Measurements from ENCODE around the gene INVS.
"Not testable (repeated sequence)": the region's sequence is repeated elsewhere in the genome, so short reads cannot be mapped to it uniquely, and the experiment has no call there.

The INVS gene

DNA sequence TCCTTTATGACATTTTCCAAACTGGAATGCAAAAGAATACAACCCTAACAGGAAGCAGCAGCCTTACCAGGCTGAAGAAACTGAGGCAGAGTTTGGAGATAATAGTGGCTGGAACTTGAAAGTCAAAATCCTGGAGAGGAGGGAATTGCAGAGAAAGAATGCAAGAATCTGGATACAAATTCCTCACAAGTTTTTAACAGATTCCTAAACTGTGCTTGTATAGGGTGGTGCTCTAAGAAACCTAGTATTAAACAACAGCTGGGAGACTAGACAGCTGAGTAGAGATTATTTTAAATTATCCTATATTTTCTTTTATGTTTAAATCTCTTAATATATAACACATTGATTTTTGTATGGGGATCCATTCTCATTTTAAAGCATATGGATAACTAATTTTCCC lies 30.7 kb downstream of the INVS start:
- FAIRE-seq, result no peak

DNA sequence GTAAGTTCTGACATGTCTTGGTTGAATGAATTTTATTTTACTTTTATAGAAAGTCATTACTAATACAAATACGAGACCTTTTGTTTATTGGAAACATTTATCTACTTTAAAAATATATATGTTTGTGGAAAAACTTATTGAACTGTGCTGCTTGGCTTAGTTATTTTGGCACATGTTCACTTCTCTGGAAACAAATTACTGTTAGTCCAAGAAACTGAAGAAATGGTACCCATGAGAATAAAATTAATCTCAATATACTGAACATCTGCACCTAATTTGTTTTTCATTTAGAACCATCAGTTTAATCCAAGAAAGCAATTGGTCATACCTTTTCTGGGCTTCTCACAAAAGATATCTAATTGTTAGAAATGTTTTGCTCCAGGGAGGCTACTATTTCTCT lies 32.2 kb downstream of the INVS start:
- FAIRE-seq, result no peak

DNA sequence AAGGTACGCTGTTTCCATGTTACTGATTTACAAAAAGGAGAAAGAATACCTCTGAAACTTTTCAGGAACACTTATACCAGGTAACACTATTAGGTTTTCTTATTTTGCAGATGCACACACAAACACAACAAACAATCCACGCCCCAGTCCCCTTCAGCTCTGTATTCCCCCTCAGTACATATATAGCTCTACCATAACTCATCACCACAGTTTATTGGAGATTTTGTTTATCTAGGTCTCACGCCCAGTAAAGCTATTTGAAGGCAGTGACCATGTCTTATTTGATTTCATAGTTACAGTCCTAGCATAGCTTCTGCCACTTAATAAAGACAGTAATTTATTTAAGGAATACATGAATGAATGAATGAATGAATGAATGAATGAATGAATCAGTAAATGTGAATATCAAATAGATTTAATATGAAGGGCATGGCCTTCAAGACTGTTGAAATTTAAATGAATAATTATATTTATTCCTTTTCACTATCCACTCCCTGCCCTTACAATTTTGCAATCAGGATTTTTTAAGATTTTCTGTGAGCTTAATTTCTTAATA lies 32.9 kb downstream of the INVS start:
- no peak for FAIRE-seq

DNA sequence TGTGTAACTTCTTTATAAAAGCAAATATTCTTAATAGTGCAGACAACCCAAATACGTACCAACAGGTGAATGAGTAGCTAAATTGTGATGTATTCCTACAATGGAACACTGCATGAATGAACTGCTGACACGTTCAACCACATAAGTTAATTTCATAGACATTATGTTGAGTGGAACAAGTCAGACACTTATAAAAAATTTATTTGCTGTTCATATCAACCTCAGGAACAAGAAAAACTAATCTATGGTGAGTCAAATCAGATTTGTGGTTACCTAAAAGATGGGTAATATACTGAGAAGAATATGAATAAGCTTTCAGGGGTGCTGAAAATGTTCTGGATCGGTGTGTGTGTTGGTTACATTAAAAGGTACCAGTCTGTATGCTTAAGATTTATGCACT lies 35.7 kb downstream of the INVS start:
- no peak for FAIRE-seq

DNA sequence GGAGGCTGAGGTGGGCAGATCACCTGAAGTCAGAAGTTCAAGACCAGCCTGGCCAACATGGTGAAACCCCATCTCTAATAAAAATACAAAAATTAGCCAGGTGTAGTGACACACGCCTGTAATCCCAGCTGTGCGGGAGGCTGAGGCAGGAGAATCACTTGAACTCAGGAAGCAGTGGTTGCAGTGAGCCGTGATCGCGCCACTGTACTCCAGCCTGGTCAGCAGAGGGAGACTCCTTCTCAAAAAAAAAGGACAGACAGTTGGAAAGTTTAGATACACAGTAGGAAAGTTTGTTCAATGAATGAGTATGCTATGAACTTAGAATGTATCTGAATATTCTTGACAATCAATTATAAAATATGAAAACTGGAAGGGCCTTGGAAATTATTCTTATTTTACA lies 37.8 kb downstream of the INVS start:
- not testable (repeated sequence) for FAIRE-seq

DNA sequence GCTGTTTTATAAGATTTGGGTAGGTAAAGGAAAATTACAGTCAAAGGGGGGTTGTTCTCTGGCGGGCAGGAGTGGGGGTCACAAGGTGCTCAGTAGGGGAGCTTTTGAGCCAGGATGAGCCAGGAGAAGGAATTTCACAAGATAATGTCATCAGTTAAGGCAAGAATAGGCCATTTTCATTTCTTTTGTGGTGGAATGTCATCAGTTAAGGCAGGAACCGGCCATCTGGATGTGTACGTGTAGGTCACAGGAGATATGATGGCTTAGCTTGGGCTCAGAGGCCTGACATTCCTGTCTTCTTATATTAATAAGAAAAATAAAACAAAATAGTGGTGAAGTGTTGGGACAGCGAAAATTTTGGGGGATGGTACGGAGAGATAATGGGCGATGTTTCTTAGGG lies 41.3 kb downstream of the INVS start:
- FAIRE-seq, result not testable (repeated sequence)

DNA sequence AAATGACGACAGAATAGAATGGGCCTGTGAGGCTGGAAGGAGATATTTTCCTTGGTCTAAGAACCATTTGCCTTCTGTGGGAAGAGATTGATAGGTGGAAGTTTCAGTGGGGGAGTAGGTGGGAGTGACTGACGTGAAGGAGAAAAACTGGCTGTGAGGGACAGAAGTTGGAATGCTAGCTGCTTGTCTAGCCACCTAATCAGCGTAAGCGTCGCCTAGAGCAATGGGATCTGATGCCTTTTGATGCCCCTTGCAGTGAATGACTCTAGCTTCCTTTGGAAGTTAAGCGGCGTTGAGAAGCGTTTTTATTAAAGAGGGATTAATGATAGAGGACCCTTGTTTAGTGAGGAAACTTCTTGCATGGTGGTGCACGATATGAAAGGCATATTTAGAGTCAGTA lies 42.8 kb downstream of the INVS start:
- FAIRE-seq, result not testable (repeated sequence)

DNA sequence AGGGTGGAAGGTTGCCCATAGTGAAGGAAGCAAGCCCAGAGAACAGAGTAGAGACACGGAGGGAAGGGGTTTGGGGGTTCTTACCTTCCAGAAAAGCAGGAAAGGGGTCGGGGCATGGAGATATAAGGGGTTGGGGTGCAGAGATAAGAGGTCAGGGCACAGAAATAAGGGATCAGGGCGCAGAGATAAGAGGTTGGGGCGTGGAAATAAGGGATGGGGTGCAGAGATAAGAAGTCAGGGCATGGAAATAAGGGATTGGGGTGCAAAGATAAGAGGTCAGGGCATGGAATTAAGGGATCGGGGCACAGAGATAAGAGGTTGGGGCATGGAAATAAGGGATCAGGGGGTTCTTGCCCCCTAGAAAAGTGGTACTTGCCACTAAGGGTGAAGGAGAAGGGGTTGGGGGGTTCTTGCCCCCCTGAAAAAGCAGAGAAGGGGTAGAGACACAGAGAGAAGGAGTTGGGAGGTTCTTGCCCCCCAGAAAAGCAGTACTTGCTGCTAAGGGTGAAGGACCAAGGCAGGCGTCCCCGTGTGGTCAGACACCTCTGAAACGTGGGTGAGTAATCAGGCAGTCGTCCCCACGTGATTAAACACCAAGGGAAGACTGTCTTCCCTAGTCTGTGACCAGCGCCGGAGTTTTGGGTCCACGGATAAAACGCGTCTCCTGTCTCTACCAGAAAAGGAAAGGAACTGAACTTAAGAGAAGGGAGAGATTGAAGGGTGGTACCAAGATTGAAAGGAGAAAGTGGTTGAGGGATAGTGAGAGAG lies 46.3 kb downstream of the INVS start:
- not testable (repeated sequence) for FAIRE-seq

DNA sequence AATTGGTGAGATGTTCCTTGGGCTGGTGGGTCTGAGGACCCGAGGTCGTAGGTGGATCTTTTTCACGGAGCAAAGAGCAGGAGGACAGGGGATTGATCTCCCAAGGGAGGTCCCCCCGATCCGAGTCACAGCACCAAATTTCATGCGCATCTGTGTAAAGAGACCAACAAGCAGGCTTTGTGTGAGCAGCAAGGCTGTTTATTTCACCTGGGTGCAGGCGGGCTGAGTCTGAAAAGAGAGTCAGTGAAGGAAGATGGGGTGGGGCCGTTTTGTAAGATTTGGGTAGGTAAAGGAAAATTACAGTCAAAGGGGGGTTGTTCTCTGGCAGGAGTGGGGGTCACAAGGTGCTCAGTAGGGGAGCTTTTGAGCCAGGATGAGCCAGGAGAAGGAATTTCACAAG lies 46.9 kb downstream of the INVS start:
- FAIRE-seq, result not testable (repeated sequence)

DNA sequence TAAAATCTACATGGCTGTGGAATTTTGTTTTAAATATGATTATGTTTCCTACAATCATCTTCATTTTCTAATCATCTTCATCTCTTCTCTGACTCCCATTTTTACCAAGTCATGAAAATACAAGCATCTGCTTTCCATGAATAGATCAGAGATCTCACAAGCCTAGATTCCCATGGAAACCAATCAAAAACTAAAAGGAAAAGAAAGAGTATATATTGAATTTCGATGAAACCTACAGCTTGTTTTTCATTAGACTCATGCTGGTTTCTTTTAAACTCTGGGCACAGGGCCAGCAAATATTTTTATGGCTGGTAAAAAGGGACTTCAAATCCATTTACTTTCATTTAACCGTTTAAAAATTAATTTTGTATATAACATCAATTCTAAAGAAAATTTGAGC lies 51.2 kb downstream of the INVS start:
- no peak for FAIRE-seq

DNA sequence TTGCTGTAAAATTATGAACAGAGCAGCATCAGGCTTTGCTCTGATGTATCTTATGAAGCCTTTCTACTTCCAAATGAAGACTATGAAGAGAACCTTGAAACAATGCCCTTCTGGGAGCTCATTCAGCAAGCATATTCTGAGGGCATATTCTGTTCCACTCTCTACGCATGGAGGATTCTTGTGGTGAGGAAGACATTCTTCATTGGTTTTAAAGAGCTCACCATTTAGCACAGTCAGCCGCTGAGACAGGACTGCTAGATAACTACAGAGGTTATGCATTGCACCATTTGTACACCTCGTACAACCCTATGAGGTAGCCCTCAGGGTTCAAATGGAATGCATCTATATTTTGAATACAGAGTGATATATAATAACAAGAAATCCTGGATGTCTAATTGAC lies 61.0 kb downstream of the INVS start:
- FAIRE-seq, result no peak

DNA sequence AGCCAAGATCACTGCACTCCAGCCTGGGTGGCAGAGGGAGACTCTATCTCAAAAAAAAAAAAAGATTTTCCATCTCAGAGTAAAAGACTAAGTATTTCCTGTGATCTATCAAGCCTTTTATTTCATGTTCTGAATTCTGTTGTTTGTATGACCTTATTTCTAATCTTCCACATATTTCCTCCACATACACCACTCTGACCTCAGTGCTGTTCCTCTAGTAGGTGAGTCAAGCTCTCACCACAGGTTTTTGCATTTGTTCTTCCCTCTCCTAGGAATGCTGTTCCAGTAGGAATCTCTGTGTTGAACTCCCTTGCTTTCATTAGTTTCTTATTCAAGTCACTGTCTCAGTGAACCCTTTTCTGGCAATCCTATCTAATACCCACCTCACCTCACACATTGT lies 68.1 kb downstream of the INVS start:
- no peak for FAIRE-seq

DNA sequence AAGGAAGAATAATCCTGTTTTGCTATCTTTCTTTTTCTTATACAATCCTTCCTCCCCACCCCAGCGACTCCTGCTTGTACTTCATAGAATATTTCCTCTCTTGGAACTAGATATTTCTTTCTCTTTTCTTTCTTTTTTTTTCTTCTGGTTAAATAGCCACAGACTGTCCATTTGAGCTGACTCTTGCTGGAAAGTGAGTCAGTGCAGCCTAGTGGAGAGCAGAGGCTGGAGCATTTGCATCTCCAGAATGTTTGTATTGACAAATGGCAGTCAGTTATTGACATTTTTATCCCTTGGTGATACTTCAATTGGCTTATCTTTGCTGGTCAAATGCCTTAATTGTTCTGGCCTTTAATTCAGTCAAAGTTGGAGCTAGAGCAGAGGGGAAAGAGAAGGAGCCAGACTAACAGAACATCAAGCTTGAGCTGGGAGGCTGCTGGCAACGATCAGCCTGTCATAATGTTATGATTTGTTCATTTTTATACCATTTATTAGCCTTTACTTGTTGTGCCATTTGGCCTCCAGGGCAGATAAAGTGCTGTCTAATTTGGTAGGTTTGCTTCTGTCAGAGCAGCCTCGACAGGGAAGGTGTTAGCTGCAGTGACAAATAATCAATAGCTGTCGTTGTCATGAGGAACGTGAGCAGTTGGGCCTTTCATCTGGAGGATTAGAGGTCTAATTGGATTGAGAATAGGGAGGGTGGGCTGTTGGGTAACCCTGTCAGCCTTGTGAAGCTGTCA lies 69.0 kb downstream of the INVS start:
- FAIRE-seq, result no peak

DNA sequence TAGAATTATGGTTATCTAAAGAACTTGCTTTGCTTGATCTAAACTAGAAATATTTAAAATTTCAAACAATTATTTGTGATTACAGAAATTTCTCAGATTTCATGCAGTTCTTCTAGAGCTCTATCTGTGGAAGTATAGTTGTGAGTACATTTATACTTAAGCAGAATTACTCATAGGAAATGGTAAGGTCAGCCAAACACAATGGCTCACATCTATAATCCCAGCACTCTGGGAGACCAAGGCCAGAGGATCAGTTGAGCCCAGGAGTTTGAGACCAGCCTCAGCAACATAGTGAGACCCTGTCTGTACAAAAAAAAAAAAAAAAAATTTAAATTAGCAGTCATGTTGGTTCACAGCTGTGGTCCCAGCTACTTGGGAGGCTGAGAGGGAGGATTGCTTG lies 71.0 kb downstream of the INVS start:
- no peak for FAIRE-seq

DNA sequence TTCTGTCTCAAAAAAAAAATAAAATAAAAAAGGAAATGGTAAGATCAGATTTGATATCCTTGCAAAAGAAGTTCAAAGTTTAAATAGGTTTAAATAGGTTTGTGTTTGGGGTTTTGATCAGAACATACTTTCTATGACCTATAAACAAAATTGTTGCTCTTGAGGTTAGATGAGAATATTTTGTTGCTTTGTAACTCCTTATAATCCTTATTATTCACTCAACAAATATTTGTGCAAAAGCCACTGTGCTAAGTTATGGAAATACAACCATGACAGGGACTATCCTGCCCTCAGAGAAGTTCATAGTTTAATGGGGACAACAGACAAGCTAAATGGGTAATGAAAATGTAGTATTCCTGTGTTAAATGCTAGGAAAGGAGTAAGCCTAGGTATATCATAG lies 71.5 kb downstream of the INVS start:
- FAIRE-seq, result no peak

DNA sequence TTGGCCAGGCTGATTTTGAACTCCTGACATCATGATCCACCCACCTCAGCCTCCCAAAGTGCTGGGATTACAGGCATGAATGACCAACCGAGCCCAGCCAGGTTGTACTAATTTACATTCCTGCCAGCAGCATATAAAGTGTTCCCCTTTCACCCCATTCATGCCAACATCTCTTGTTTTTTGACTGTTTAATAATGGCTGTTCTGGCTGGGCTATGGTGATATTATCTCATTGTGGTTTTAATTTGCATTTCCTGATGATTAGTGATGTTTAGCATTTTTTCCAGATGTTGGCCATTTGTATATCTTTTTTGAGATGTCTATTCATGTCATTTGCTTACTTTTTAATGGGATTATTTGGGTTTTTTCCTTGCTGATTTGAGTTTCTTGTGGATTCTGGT lies 87.3 kb downstream of the INVS start:
- no peak for FAIRE-seq

DNA sequence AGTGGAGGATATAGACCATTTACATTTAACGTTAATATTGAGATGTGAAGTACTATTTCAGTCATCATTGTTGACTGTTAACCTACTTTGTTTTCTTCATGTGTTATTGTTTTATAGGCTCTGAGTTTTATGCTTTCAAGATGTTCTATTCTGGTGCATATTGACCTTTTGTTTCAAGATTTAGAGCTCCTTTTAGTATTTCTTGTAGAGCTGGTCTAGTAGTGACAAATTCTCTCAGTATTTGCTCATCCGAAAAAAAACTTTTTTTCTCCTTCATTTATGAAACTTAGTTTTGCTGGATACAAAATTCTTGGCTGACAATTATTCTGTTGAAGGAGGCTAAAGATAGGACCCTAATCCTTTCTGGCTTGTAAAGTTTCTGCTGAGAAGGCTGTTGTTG lies 91.3 kb downstream of the INVS start:
- FAIRE-seq, result no peak

DNA sequence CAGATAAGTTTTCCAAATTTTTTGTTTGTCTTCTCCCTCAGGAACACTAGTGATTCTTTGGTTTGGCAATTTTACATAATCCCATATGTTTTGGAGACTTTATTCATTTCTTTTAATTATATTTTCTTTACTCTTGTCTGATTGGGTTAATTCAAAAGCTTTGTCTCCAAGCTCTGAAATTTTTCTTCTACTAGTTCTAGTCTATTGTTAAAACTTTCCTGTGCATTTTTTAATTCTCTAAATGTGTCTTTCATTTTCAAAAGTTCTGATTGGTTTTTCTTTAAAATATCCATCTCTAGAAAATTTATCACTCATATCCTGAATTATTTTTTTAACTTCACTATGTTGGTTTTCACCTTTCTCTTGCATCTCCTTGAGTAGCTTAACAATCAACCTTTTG lies 92.2 kb downstream of the INVS start:
- FAIRE-seq, result peak; percentile 37

DNA sequence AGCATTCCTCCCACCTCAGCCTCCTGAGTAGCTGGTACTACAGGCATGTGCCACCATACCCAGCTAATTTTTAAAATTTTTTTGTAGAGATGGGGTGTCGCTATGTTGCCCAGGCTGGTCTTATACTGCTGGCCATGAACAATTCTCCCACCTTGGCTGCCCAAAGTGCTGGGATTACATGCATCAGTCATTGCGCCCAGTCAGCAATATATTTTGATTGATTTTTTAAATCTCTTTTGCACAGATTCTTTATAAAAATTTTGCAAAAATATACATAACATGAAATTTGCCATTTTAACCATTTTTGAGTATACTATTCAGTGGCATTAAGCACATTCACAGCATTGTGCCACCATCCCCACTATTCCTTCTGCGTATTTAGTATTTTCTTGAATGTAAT lies 94.0 kb downstream of the INVS start:
- no peak for FAIRE-seq

DNA sequence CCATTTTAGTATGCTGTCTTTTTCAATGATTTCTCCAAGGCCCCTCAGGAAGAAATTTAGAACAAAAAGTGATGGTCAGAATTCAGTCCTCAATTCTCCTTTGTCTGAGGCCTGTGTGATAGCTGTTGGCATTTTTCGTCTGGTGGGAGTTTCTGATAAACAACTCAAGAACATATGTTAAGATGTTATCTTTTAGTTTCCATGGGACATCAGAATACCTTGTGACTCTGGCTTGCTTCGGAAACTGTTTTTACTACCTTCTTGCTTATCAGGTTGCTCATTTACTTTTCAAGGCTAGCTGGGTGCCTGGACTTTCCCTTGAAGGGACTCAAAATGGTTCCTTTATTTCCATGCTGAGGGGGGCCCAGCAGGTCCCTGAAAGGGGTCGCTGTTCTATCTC lies 97.2 kb downstream of the INVS start:
- no peak for FAIRE-seq

DNA sequence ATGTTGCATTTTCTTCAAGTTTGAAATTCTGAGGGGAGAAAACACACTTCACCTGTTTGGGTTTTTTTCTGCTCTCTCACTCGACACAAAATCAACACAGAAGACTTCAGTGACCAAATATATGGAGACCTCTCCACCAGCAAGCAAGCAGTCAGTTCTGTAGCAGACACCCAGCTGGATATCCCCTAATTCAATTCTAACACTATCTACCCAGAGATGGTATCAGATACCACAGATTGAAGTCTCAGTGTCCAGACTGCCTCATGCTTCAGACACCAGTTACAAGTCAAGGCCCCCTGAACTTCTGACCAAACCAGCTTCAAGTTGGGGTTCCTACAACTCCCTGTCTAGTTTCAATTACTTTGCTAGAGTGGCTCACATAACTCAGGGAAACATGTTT lies 97.8 kb downstream of the INVS start:
- no peak for FAIRE-seq

DNA sequence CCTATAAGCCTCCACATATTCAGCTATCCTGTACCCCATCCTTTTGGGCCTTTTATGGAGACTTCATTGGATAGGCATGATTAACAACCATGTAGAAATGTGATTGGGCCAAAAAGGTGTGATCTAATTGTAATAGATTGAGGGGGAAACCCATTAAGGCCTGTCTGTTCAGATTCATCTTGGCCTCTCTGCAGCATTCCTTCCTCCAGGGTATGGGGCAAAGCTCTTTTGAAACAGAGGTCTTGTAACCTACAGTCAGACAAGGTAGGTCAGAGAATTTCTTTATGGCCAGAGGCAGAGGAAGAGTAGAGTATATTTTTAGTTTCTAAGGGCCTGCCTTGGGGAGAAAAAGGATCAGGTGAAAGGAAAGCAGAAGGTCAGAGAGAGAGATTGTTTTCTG lies 98.5 kb downstream of the INVS start:
- FAIRE-seq, result no peak

DNA sequence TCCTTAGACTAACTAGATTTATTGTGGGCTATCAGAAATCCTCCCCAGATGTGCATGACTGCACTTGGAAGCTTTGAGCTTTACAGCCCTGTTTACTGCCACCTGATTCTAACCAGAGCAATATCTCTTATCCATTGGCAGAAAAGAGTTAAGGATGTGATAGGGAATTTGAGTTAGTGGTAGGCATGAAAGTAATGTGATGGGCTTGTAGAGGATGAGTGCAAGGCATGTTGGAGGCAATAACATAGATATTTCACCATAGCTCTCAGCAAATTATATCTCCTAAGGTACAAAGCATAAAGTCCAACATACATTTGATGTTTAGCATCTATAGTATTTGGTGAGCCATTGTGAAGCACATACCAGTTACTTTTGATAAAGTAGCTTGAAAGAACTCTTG lies 103.8 kb downstream of the INVS start:
- no peak for FAIRE-seq

DNA sequence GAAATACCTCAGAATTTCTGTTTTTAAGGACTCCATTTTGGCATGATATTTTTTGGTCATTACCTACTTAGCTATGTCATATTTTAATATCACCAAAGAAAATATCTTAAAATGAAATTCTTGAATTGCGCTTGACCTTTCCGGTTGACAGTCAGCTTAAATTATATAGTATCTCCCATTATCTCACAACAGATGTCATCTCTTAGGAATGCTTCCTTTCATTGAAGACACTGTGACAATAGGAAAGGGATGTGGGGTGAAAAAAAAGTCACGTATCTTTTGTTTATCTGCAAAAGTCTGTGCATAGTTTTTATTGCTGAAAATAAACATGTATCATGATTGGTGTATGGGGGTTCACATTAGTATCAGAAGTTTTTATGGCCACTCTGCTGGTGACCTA lies 105.8 kb downstream of the INVS start:
- no peak for FAIRE-seq
